A549 (cell line): ENCODE measurements around the gene TTC3. TPM values are rescaled to one million over a fixed set of nuclear protein-coding genes. Genes with fewer than 3 reads are reported as not detected.

Source experiments
- ATAC-seq, 2 experiments: fragments of 200-7000 bp in 1 of 2; fragments of >200 bp in 1 of 2; cut with Nextera tagmentation in 1 of 2; cut with Tn5 transposase in 1 of 2; 3 replicates each; pipeline versions ENCODE4 v1.8.0 to v1.9.1; 2018 to 2020; ENCODE audit warnings: mild to moderate bottlenecking in 1 of 2, moderate library complexity in 1 of 2
- CTCF ChIA-PET: fragments of 300-600 bp; sonication (Branson Sonifier 250); formaldehyde crosslinking; extraction: SDS; loops from one replicate; lab custom pipeline; 2021; ENCODE audit warnings: antibody characterized with exemption, inconsistent platforms; lab: Yijun Ruan, JAX
- POLR2A ChIA-PET: fragments of 350-600 bp; formaldehyde crosslinking; extraction: SDS; loops from one replicate; lab custom pipeline; 2021; ENCODE audit warnings: antibody characterized with exemption, inconsistent platforms; lab: Yijun Ruan, JAX
- DNase-seq, 2 experiments: peaks; one replicate each; pipeline versions ENCODE4 v3.0.0 to v3.0.0-alpha.2; 2011 to 2016; ENCODE audit warnings: low read depth in 1 of 2, low spot score in 1 of 2
- FAIRE-seq: peaks from 2 replicates; lab custom pipeline; 2011; peaks lifted over from hg19 to GRCh38; lab: Jason Lieb, UNC
- H3K27ac ChIP-seq, 2 experiments: fragments of >200 bp; sonication (Bioruptor Twin); formaldehyde crosslinking; 3 replicates each; pipeline ENCODE4 v1.5.1; 2016 to 2017
- H3K4me1 ChIP-seq: fragments of >200 bp; sonication (Bioruptor Twin); formaldehyde crosslinking; 3 replicates; pipeline ENCODE4 v1.6.1; 2016
- H3K4me2 ChIP-seq: fragments of >200 bp; sonication (Bioruptor Twin); formaldehyde crosslinking; 3 replicates; pipeline ENCODE4 v1.6.1; 2016
- H3K4me3 ChIP-seq: fragments of >200 bp; sonication (Bioruptor Twin); formaldehyde crosslinking; 3 replicates; pipeline ENCODE4 v1.5.1; 2016
- H3K9me3 ChIP-seq: fragments of >200 bp; sonication (Bioruptor Twin); formaldehyde crosslinking; 3 replicates; pipeline ENCODE4 v1.6.1; 2016
- CBX2 ChIP-seq: fragments of 200-600 bp; sonication (generic); IDR thresholded peaks from 2 replicates; pipeline ENCODE4 v1.6.1; 2016; ENCODE audit warnings: low read depth, mild to moderate bottlenecking, borderline replicate concordance
- CEBPB ChIP-seq, 2 experiments: fragments of >200 bp in 1 of 2; sonication (Bioruptor Twin) in 1 of 2; formaldehyde crosslinking in 1 of 2; IDR thresholded peaks; 2 replicates each; pipeline ENCODE4 v1.6.1; 2012 to 2016
- CHD2 ChIP-seq: fragments of 150-350 bp; IDR thresholded peaks from 2 replicates; pipeline ENCODE4 v1.6.1; 2014; ENCODE audit warnings: low read length; ENCODE audit not compliant: partially characterized antibody
- EHF ChIP-seq: fragments of 250-450 bp; sonication (Bioruptor Pico); IDR thresholded peaks from 2 replicates; pipeline ENCODE4 v1.5.0; 2020; ENCODE audit warnings: mild to moderate bottlenecking
- EHMT2 ChIP-seq: fragments of 200-600 bp; sonication (generic); IDR thresholded peaks from 2 replicates; pipeline ENCODE4 v1.6.1; 2016; ENCODE audit warnings: antibody characterized with exemption, low read depth, mild to moderate bottlenecking, moderate library complexity
- ESRRA ChIP-seq: fragments of 150-350 bp; IDR thresholded peaks from 2 replicates; pipeline ENCODE4 v1.6.1; 2014; ENCODE audit warnings: mild to moderate bottlenecking, low read length, borderline replicate concordance
- FOSL2 ChIP-seq, 2 experiments: fragments of 450-650 bp in 1 of 2; fragments of >200 bp in 1 of 2; sonication (Bioruptor Twin) in 1 of 2; formaldehyde crosslinking; IDR thresholded peaks; 2 replicates each; pipeline versions ENCODE4 v1.5.0 to v1.6.1; 2016 to 2020; ENCODE audit warnings: mild to moderate bottlenecking in 1 of 2, moderate library complexity in 1 of 2
- FOXS1 ChIP-seq: fragments of 250-450 bp; sonication (Bioruptor Pico); IDR thresholded peaks from 2 replicates; pipeline ENCODE4 v1.5.0; 2020; ENCODE audit warnings: mild to moderate bottlenecking, moderate library complexity
- HEYL ChIP-seq: fragments of 250-450 bp; sonication (Bioruptor Pico); IDR thresholded peaks from 2 replicates; pipeline ENCODE4 v1.8.0; 2021; ENCODE audit warnings: mild to moderate bottlenecking, moderate library complexity
- HOXB13 ChIP-seq: fragments of 250-450 bp; sonication (Bioruptor Pico); IDR thresholded peaks from 2 replicates; pipeline ENCODE4 v1.5.0; 2020; ENCODE audit warnings: low read depth, mild to moderate bottlenecking, moderate library complexity
- HOXB5 ChIP-seq: fragments of 250-450 bp; sonication (Bioruptor Pico); IDR thresholded peaks from 2 replicates; pipeline ENCODE4 v1.5.0; 2020; ENCODE audit warnings: mild to moderate bottlenecking, moderate library complexity
- JUN ChIP-seq, 2 experiments: fragments of >200 bp; sonication (Bioruptor Twin); formaldehyde crosslinking; IDR thresholded peaks; 2 replicates in 1 of 2; 3 replicates in 1 of 2; pipeline ENCODE4 v1.6.1; 2016 to 2017
- KDM1A ChIP-seq: fragments of 200-600 bp; sonication (generic); IDR thresholded peaks from 2 replicates; pipeline ENCODE4 v1.6.1; 2016; ENCODE audit warnings: low read depth, mild to moderate bottlenecking
- MAZ ChIP-seq: fragments of 150-350 bp; IDR thresholded peaks from 2 replicates; pipeline ENCODE4 v1.6.1; 2014; ENCODE audit warnings: antibody characterized with exemption, low read depth, low read length, borderline replicate concordance
- MYC ChIP-seq: IDR thresholded peaks from 2 replicates; pipeline ENCODE4 v1.6.1; 2012; ENCODE audit warnings: mild to moderate bottlenecking, inconsistent platforms, low read length, improper control_type of control experiment, borderline replicate concordance
- NFE2L2 ChIP-seq: fragments of 150-350 bp; conservative IDR thresholded peaks from 2 replicates; pipeline ENCODE4 v1.6.1; 2014; ENCODE audit warnings: low read length
- NPAS2 ChIP-seq: fragments of 250-450 bp; sonication (Bioruptor Pico); IDR thresholded peaks from 2 replicates; pipeline ENCODE4 v1.8.0; 2022; ENCODE audit warnings: mild to moderate bottlenecking, moderate library complexity, borderline replicate concordance
- PHF8 ChIP-seq: fragments of 200-600 bp; sonication (generic); IDR thresholded peaks from 2 replicates; pipeline ENCODE4 v1.6.1; 2016; ENCODE audit warnings: low read depth, mild to moderate bottlenecking, antibody characterized with exemption, moderate library complexity, borderline replicate concordance
- POLR2A ChIP-seq: IDR thresholded peaks from 2 replicates; pipeline ENCODE4 v1.6.1; 2012; ENCODE audit warnings: mild to moderate bottlenecking, low read length
- RCOR1 ChIP-seq: fragments of 150-350 bp; IDR thresholded peaks from 2 replicates; pipeline ENCODE4 v1.6.1; 2014; ENCODE audit warnings: antibody characterized with exemption, low read length, low read depth
- RFX5 ChIP-seq: fragments of 450-650 bp; IDR thresholded peaks from 2 replicates; pipeline ENCODE4 v1.7.1; 2014; ENCODE audit warnings: antibody characterized with exemption, mild to moderate bottlenecking, moderate library complexity
- RNF2 ChIP-seq: fragments of 200-600 bp; sonication (generic); IDR thresholded peaks from 2 replicates; pipeline ENCODE4 v1.6.1; 2016; ENCODE audit warnings: low read depth, mild to moderate bottlenecking, antibody characterized with exemption, moderate library complexity, borderline replicate concordance
- SMC3 ChIP-seq: fragments of >200 bp; sonication (Bioruptor Twin); formaldehyde crosslinking; IDR thresholded peaks from 3 replicates; pipeline ENCODE4 v1.6.1; 2018; ENCODE audit warnings: inconsistent platforms
- ZNF302 ChIP-seq: fragments of 250-450 bp; sonication (Bioruptor Pico); IDR thresholded peaks from 2 replicates; pipeline ENCODE4 v1.9.0; 2021; ENCODE audit warnings: inconsistent platforms, mild to moderate bottlenecking, moderate library complexity
- WGBS: methylation state at CpG from one replicate; pipeline ENCODE4 v1.1.6; 2017; ENCODE audit errors: missing lambda C conversion rate; 5-methylcytosine and 5-hydroxymethylcytosine counted together
- polyA plus RNA-seq, 4 experiments: library from polyadenylated mRNA; depleted of rRNA in 3 of 4; stranded (reverse); fragments of >200 nt; fragmentation: RNase III in 1 of 4; extraction: RNeasy Plus Mini Kit Qiagen cat#74134 plus additional on column Dnase treatment in 1 of 4; gene quantifications; 2 replicates in 3 of 4; 3 replicates in 1 of 4; pipeline ENCODE4 v1.2.3, GENCODE V29; 2011 to 2017
- TF ChIP-seq, protein P1 (sequence below): fragments of >200 bp; sonication (Bioruptor Twin); formaldehyde crosslinking; IDR thresholded peaks from 2 replicates; pipeline ENCODE4 v1.6.1; 2016
- TF ChIP-seq, protein P2 (sequence below): fragments of 200-600 bp; sonication (generic); IDR thresholded peaks from 2 replicates; pipeline ENCODE4 v1.6.1; 2016; ENCODE audit warnings: antibody characterized with exemption, mild to moderate bottlenecking, moderate library complexity
- TF ChIP-seq, protein P3 (sequence below): fragments of 150-350 bp; IDR thresholded peaks from 2 replicates; pipeline ENCODE4 v1.6.1; 2014; ENCODE audit warnings: low read depth, mild to moderate bottlenecking, low read length
- TF ChIP-seq, protein P4 (sequence below): fragments of >200 bp; sonication (Bioruptor Twin); formaldehyde crosslinking; IDR thresholded peaks from 3 replicates; pipeline ENCODE4 v1.6.1; 2016

Gene TTC3
- polyA plus RNA-seq, 2 of the 4 experiments (the other 2 are of a cell fraction), result 34.2 to 62.2 TPM

DNA sequence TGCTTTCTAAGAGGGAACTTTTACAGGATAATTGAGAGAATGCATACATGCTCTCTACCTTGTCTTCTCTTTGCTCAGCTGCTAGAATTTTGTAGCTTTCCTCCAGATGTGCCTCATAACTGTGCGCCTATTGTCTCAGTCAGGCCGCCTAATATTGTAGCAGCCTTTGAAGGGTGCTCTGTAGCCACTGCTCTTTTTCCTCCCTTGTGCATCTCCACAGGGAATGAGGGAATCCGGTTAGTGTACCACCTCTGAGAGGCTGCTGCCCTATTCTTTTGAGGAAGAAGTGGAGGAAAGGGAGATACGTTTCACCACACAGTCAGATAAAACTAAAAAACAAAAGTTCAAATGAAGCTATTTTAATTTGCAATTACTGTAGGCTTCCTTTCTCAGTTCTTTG lies 22.8 kb downstream of the TTC3 start:
- Histone ChIP-seq H3K9me3 (no peaks in the 10 kb centered on the region), H3K4me3 (no peak overlapping the region), H3K4me1 (no peaks in the 10 kb centered on the region), H3K4me2 (no peak overlapping the region), H3K27ac (no peak overlapping the region)
- TF ChIP-seq, protein P1, sequence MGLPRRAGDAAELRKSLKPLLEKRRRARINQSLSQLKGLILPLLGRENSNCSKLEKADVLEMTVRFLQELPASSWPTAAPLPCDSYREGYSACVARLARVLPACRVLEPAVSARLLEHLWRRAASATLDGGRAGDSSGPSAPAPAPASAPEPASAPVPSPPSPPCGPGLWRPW, result no peak
- TF ChIP-seq HOXB13 (CRISPR knock-in tag) (no peak), HEYL (CRISPR knock-in tag) (no peak), FOSL2 (IDR thresholded peaks at IDR 0.05) (no peak), FOSL2 (CRISPR knock-in tag; IDR thresholded peaks at IDR 0.05) (no peak), HOXB5 (CRISPR knock-in tag) (no peak), CEBPB (IDR thresholded peaks at IDR 0.05) (no peak), NPAS2 (CRISPR knock-in tag) (no peak), RNF2 (no peak), JUN (IDR thresholded peaks at IDR 0.05) (no peak), CBX2 (no peak), PHF8 (no peak), FOXS1 (CRISPR knock-in tag) (no peak), RCOR1 (no peak), RFX5 (no peak), EHMT2 (no peak), ZNF302 (CRISPR knock-in tag) (no peak), CHD2 (no peak), MYC (no peak)
- TF ChIP-seq, protein P2, sequence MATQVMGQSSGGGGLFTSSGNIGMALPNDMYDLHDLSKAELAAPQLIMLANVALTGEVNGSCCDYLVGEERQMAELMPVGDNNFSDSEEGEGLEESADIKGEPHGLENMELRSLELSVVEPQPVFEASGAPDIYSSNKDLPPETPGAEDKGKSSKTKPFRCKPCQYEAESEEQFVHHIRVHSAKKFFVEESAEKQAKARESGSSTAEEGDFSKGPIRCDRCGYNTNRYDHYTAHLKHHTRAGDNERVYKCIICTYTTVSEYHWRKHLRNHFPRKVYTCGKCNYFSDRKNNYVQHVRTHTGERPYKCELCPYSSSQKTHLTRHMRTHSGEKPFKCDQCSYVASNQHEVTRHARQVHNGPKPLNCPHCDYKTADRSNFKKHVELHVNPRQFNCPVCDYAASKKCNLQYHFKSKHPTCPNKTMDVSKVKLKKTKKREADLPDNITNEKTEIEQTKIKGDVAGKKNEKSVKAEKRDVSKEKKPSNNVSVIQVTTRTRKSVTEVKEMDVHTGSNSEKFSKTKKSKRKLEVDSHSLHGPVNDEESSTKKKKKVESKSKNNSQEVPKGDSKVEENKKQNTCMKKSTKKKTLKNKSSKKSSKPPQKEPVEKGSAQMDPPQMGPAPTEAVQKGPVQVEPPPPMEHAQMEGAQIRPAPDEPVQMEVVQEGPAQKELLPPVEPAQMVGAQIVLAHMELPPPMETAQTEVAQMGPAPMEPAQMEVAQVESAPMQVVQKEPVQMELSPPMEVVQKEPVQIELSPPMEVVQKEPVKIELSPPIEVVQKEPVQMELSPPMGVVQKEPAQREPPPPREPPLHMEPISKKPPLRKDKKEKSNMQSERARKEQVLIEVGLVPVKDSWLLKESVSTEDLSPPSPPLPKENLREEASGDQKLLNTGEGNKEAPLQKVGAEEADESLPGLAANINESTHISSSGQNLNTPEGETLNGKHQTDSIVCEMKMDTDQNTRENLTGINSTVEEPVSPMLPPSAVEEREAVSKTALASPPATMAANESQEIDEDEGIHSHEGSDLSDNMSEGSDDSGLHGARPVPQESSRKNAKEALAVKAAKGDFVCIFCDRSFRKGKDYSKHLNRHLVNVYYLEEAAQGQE, result no peak
- TF ChIP-seq, protein P3, sequence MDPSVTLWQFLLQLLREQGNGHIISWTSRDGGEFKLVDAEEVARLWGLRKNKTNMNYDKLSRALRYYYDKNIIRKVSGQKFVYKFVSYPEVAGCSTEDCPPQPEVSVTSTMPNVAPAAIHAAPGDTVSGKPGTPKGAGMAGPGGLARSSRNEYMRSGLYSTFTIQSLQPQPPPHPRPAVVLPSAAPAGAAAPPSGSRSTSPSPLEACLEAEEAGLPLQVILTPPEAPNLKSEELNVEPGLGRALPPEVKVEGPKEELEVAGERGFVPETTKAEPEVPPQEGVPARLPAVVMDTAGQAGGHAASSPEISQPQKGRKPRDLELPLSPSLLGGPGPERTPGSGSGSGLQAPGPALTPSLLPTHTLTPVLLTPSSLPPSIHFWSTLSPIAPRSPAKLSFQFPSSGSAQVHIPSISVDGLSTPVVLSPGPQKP, result no peak
- WGBS, result 96% methylated on average over 4 of the region's 4 CpGs
- POLR2A ChIA-PET, result no interaction called here
- CTCF ChIA-PET, result interaction anchor here (0.8 to 1.7 kb wide), 2 partner anchors 10 to 86 kb away, joined by 3 to 10 read pairs; no protein-coding TSS in a partner anchor
- no peak for DNase-seq
- no peak for FAIRE-seq
- ATAC-seq, result no peak

DNA sequence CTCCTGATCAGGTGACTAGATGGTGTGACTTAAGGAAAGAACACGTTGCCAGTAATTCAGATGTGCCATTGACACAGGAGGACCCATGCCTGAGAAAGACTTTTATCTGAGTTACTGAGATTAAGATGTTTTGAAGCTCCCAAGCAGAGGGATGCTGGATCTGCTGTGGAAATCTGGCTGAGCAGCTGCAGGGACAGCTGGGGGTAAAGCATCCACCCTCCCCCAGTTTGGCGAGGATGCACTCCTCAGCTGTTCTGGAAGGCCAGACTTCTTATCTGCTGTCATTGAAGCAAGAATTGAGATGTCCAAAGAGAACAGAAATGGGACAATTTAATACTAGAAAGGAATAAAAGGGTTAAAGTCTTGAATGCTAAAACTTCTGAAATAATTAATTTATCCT lies 25.7 kb downstream of the TTC3 start:
- Histone ChIP-seq H3K4me3 (no peak overlapping the region), H3K27ac (no peak overlapping the region), H3K9me3 (no peaks in the 10 kb centered on the region), H3K4me1 (no peaks in the 10 kb centered on the region), H3K4me2 (no peak overlapping the region)
- 92% methylated on average over 2 of the region's 2 CpGs for WGBS
- CTCF ChIA-PET, result interaction anchor here (1.4 kb wide), 1 partner anchor 89 kb away, joined by 5 read pairs; no protein-coding TSS in a partner anchor
- no peak for TF ChIP-seq SMC3
- TF ChIP-seq MYC, result no peak
- TF ChIP-seq NFE2L2, result no peak
- TF ChIP-seq FOSL2 (IDR thresholded peaks at IDR 0.05), result no peak
- TF ChIP-seq FOSL2 (CRISPR knock-in tag; IDR thresholded peaks at IDR 0.05), result no peak
- TF ChIP-seq, protein P4, sequence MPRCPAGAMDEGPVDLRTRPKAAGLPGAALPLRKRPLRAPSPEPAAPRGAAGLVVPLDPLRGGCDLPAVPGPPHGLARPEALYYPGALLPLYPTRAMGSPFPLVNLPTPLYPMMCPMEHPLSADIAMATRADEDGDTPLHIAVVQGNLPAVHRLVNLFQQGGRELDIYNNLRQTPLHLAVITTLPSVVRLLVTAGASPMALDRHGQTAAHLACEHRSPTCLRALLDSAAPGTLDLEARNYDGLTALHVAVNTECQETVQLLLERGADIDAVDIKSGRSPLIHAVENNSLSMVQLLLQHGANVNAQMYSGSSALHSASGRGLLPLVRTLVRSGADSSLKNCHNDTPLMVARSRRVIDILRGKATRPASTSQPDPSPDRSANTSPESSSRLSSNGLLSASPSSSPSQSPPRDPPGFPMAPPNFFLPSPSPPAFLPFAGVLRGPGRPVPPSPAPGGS, result no peak
- no peak for TF ChIP-seq CBX2
- no peak for TF ChIP-seq MAZ
- no peak for TF ChIP-seq EHF (CRISPR knock-in tag)
- no peak for TF ChIP-seq POLR2A
- no peak for TF ChIP-seq ESRRA
- no peak for TF ChIP-seq ZNF302 (CRISPR knock-in tag)
- no peak for TF ChIP-seq KDM1A
- FAIRE-seq (no peak), DNase-seq (no peak), ATAC-seq (no peak)
- POLR2A ChIA-PET, result no interaction called here
